ENCODE data around the gene CDHR5.

- TF ChIP-seq CTCF (conservative IDR thresholded peaks at IDR 0.05; ENCODE audit: low read depth, low read length) (no peak), EZH2 (IDR thresholded peaks at IDR 0.05; ENCODE audit: borderline replicate concordance, low read depth, low read length, poor library complexity, severe bottlenecking) (no peak)
Measured at GRCh38 chr11:620935-621814, 3.6 kb downstream of the CDHR5 start.
